Natural killer cell treated with Interleukin-12 subunit alpha and Interleukin-12 subunit beta and Interleukin-15 and Interleukin-18, amount 100 ng/mL, for 72 hours (primary cell): Measurements from ENCODE around the gene AUP1. TPM values are rescaled to one million over a fixed set of nuclear protein-coding genes. Genes with fewer than 3 reads are reported as not detected.
A peak's percentile ranks its signal among the peaks of the same experiment; 100 is the strongest.

ENCODE experiments used
- ATAC-seq, 2 donors: fragments of 150-1000 bp; cut with Tn5 transposase in 1 of 2; sonication (Bioruptor Pico), chemical (Tn5 transposase) in 1 of 2; 2 replicates each; pipeline ENCODE4 v1.10.0; 2021
- DNase-seq: peaks from one replicate; pipeline ENCODE4 v3.0.0; 2022; ENCODE audit warnings: low spot score
- H3K27ac Mint-ChIP-seq, 2 donors: 1 replicate in 1 of 2; 2 replicates in 1 of 2; pipeline ENCODE4 v1.8.0; 2022; ENCODE audit warnings: mixed read lengths in 2 of 2, mild to moderate bottlenecking in 1 of 2, moderate library complexity in 1 of 2
- H3K27me3 Mint-ChIP-seq, 2 donors: 1 replicate in 1 of 2; 2 replicates in 1 of 2; pipeline ENCODE4 v1.8.0; 2022; ENCODE audit warnings: mixed read lengths in 2 of 2
- H3K36me3 Mint-ChIP-seq: one replicate; pipeline ENCODE4 v1.8.0; 2022; ENCODE audit warnings: mixed read lengths
- H3K4me1 Mint-ChIP-seq, 2 donors: 1 replicate in 1 of 2; 2 replicates in 1 of 2; pipeline ENCODE4 v1.8.0; 2022; ENCODE audit warnings: low read depth in 2 of 2, mixed read lengths in 2 of 2, mild to moderate bottlenecking in 1 of 2
- H3K4me3 Mint-ChIP-seq: one replicate; pipeline ENCODE4 v1.8.0; 2022; ENCODE audit warnings: mixed read lengths
- H3K9me3 Mint-ChIP-seq: 2 replicates; pipeline ENCODE4 v1.8.0; 2022; ENCODE audit warnings: mixed read lengths
- total RNA-seq, 2 donors: library from RNA; stranded (reverse); gene quantifications; one replicate each; pipeline ENCODE4 v1.2.3, GENCODE V29; 2022

AUP1 gene, protein sequence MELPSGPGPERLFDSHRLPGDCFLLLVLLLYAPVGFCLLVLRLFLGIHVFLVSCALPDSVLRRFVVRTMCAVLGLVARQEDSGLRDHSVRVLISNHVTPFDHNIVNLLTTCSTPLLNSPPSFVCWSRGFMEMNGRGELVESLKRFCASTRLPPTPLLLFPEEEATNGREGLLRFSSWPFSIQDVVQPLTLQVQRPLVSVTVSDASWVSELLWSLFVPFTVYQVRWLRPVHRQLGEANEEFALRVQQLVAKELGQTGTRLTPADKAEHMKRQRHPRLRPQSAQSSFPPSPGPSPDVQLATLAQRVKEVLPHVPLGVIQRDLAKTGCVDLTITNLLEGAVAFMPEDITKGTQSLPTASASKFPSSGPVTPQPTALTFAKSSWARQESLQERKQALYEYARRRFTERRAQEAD
- total RNA-seq, result 100 to 1,000 TPM; 190 to 233 TPM

DNA sequence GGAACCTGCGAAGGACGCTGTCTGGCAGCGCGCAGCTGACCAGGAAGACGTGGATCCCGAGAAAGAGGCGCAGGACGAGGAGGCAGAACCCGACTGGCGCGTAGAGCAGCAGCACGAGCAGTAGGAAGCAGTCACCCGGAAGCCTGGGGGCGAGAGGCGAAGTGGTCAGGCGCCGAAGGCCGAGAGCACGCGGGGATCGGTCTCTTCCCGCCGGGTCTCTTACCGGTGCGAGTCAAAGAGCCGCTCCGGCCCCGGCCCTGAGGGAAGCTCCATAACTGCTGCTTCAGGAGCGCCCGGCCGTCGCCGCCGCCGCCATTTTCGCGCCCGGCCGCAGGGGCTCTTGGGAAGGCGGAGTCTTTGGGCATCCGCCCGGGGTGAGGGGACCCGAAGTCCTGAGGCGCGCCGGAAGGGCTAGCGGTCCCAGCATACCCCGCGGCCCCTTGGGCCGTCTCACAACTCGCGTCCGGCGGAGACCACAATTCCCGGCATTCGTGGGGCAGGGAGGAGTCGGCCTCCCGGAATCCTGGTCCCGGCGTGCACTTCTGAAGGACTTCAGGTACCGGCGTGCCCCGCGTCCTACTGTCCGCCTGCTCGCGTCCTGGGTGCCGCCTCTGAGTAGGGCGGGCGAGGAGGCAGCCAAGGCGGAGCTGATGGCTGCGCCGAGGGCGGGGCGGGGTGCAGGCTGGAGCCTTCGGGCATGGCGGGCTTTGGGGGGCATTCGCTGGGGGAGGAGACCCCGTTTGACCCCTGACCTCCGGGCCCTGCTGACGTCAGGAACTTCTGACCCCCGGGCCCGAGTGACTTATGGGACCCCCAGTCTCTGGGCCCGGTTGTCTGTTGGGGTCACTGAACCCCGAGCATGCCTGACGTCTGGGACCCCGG is at the start of gene AUP1, which contains the start of gene HTRA2:
AUP1 (minus strand) TSS at position 350 of the 882 bp plus-strand sequence; CDS start at position 273, 77 bp downstream.
HTRA2 (plus strand) TSS at position 577 of the 882 bp plus-strand sequence; CDS start at position 651, 74 bp downstream.
- no peaks in the 10 kb centered on the region for H3K9me3 Mint-ChIP-seq
- H3K36me3 Mint-ChIP-seq, result peaks cover 29% of the 10 kb centered on the region
- H3K4me3 Mint-ChIP-seq, result peak within 1 kb of the TSS; percentile 91
- peak within 1 kb of the TSS; percentile 96 to 98 for H3K27ac Mint-ChIP-seq
- ATAC-seq, result peak; percentile 90 to 93
- H3K4me1 Mint-ChIP-seq, result peaks cover 39 to 49% of the 10 kb centered on the region in 2 donors
- H3K27me3 Mint-ChIP-seq, result no peaks in the 10 kb centered on the region
- DNase-seq, result peak; percentile 99

DNA sequence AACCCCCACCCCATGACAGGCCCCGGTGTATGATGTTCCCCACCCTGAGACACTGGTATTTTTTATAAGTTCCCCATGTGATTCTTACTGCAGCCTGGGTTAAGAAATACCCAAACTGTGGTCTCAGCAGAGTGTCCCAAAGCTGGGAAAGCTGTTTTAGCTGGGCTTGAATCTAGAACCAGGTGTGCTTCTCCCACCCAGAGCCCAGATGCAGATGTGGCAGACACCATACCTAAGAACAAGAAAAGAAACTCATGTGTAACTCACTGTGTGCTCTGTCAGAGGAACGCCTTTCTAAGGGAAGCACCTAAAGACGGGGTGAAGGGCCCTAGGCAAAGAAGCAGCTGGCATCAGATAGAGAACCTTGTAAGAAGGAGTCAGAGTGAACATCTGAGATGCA is 48.9 kb upstream of the AUP1 start:
- Mint-ChIP-seq H3K9me3 (peaks cover 9% of the 10 kb centered on the region), H3K27me3 (peaks cover 6 to 7% of the 10 kb centered on the region in 2 donors), H3K27ac (no peak overlapping the region), H3K36me3 (no peaks in the 10 kb centered on the region), H3K4me3 (no peak overlapping the region), H3K4me1 (peaks cover 19 to 27% of the 10 kb centered on the region in 2 donors)
- ATAC-seq (no peak), DNase-seq (no peak)

DNA sequence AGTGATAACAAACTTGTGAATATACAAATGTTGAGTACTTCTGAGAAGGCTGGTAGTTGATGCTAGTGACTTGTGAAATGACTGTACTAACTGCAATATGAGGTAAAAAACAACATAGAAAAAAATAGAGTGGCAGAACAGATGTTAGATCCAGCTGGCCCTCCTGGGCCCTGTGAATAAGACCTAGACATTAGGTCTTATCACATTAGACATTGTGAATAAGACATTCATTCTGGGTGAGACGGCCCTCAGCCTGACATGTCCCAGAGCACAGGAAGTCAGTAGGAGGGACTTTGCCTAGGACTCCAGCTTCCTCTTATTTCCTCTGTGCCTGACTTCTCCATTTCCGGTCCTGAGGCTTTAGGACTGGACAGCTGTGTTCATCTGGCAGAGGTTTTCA is 47.9 kb upstream of the AUP1 start:
- Mint-ChIP-seq H3K36me3 (no peaks in the 10 kb centered on the region), H3K27ac (peak overlapping the region in 1 of 2 donors; percentile 27), H3K27me3 (peaks cover 3 to 6% of the 10 kb centered on the region in 2 donors), H3K9me3 (peaks cover 9% of the 10 kb centered on the region), H3K4me3 (no peak overlapping the region), H3K4me1 (peaks cover 16 to 23% of the 10 kb centered on the region in 2 donors)
- no peak for DNase-seq
- peak in 1 of 2 donors; percentile 78 for ATAC-seq

DNA sequence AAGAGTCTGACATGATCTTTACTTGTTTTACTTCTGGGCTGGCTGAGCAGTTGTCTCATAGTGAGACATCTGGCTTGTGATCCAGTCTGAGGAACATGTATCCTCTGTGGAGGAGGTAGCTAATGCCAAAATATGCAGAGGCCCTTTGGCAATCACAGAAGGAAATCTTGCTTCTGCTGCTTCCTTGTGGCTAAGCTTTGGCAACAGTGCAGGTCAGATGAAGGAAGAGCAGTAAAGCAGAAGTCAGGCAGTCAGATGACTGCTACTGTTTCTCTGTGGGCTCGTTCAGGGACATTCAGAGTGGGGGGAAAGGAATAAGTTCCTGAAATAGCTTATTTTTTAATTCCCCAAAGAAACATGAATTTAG is 47.3 kb upstream of the AUP1 start:
- H3K9me3 Mint-ChIP-seq, result peaks cover 9% of the 10 kb centered on the region
- peaks cover 3 to 6% of the 10 kb centered on the region in 2 donors for H3K27me3 Mint-ChIP-seq
- DNase-seq (no peak), ATAC-seq (no peak)
- no peak overlapping the region for H3K4me3 Mint-ChIP-seq
- peak overlapping the region in 1 of 2 donors; percentile 27 for H3K27ac Mint-ChIP-seq
- H3K4me1 Mint-ChIP-seq, result peaks cover 16 to 23% of the 10 kb centered on the region in 2 donors
- no peaks in the 10 kb centered on the region for H3K36me3 Mint-ChIP-seq

DNA sequence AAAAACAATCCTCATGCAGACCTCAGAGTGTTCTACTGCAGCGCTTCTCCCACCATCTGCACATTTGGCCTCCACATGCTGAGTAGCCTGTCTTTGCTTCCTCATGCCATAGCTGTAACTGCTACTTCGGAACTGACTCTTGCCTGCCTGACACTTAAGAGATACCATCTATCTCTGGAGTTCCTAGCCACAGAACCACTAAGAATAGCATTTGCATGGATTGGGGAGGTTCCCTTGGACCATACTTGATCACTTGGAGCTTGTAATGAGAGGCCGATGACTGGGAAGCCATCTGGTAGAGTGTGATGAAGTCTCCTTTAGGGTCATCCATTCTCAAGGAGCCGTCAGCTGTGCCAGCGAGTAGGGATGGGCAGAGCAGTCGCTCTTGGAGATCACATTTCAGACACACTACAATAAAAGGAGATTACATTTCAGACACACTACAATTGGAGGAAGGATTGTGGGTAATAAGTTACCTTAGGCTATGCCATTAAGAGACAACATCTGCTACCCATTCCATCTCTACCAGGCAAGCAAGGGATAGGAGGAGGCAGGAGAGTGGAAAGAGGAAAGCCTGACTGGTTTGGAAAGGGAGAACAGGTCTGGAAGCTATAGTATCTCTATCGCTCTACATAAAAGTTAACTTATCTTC is 46.8 kb upstream of the AUP1 start:
- no peak overlapping the region for H3K4me3 Mint-ChIP-seq
- H3K27me3 Mint-ChIP-seq, result peaks cover 3 to 6% of the 10 kb centered on the region in 2 donors
- ATAC-seq, result no peak
- H3K36me3 Mint-ChIP-seq, result no peaks in the 10 kb centered on the region
- H3K4me1 Mint-ChIP-seq, result peaks cover 16 to 23% of the 10 kb centered on the region in 2 donors
- H3K9me3 Mint-ChIP-seq, result peaks cover 9% of the 10 kb centered on the region
- no peak overlapping the region for H3K27ac Mint-ChIP-seq
- DNase-seq, result no peak

DNA sequence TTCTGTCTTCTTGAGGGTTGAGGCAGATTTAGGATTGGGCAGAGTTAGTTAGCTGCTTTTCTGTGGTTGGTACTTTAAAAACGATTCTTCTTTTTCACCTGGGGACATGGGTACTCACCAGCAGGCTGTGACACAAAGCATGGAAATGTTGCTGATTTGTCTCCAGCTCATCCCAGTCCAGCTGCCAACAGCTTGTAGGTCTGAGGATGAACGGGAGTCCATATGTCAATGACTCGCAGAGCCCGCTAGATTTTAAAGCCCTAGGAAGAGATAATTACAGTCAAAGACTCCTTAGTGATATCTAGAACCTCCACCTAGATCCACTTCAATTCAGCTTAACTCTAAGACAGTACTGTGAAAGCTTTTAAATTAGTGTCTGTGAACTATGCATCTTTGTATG is 45.8 kb upstream of the AUP1 start:
- no peak overlapping the region for H3K27ac Mint-ChIP-seq
- no peaks in the 10 kb centered on the region for H3K36me3 Mint-ChIP-seq
- peaks cover 3 to 5% of the 10 kb centered on the region in 2 donors for H3K27me3 Mint-ChIP-seq
- no peak for DNase-seq
- H3K4me3 Mint-ChIP-seq, result no peak overlapping the region
- peaks cover 16 to 23% of the 10 kb centered on the region in 2 donors for H3K4me1 Mint-ChIP-seq
- H3K9me3 Mint-ChIP-seq, result peaks cover 9% of the 10 kb centered on the region
- no peak for ATAC-seq

DNA sequence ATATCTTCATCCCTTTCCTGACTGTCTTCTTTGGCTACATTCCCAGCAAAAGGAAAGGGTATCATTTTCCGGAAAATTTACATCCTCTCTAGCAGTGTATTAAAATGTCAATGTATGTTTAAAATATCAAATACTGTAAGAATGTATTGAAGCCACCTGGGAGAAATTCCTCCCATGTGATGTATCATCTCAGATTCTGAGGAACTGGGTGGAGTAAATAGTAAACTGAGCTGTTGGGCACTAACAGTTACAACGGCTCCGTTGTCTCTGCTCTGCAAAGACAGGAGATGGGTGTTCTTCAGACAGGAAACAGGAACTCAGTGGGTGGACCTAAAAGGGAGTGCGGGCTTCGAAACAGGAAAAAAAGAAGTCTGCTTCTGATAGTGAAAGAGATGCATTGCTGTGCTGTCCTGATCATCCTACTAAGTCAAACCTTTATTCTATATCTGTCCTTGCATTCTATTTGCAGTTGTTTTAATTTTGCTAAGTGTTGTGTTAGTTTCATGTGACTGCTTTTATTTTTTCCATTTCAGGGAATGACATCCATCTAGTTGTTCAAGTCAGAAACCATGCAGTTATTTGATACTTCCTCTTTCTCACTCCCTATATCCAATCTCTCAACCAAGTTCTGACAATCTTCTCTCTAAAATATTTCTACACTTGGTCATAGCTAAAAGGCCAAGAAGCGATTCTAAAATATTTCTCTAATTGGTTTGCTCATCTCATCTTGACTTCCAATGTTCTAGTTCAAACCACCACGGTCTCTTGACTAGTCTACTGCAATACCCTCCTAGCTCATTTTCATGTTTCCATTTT is 44.4 kb upstream of the AUP1 start:
- DNase-seq, result no peak
- H3K4me1 Mint-ChIP-seq, result peaks cover 16 to 23% of the 10 kb centered on the region in 2 donors
- H3K27me3 Mint-ChIP-seq, result no peaks in the 10 kb centered on the region
- peaks cover 9% of the 10 kb centered on the region for H3K9me3 Mint-ChIP-seq
- peak overlapping the region; percentile 55 to 84 for H3K27ac Mint-ChIP-seq
- H3K4me3 Mint-ChIP-seq, result peak overlapping the region; percentile 53
- peak; percentile 67 to 70 for ATAC-seq
- H3K36me3 Mint-ChIP-seq, result no peaks in the 10 kb centered on the region

DNA sequence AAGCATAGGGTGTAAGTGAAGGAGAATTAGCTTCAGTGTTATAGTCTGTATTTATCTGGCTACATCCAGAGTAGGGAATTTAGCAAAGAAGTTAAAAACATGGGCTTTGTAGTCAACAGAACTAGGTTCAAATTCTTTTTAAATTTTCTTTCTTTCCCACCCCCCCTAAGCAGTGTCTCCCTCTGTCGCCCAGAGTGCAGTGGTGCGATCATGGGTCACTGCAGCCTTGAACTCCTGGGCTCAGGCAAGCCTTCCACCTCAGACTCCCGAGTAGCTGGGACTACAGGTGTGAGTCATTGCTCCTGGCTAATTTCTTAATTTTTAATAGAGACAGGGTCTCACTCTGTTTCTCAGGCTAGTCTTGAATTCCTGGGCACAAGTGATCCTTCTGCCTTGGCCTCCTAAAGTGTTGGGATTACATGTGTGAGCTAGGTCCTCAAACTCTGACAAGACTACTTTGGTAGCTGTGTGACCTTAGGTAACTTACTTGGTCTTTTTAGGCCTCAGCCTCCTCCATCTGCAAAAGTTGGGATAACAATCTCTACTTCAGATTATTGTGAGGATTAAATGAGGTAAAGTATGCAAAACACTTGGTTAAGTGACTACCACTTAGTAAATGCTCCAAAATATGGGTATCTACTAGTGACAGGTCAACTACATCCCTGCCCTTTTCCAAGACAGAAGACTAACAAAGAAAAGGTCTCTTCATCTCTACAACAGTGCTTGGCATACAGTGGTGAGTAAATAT is 42.8 kb upstream of the AUP1 start:
- H3K4me3 Mint-ChIP-seq, result no peak overlapping the region
- DNase-seq (no peak), ATAC-seq (no peak)
- H3K36me3 Mint-ChIP-seq, result no peaks in the 10 kb centered on the region
- peaks cover 9% of the 10 kb centered on the region for H3K9me3 Mint-ChIP-seq
- H3K27ac Mint-ChIP-seq, result no peak overlapping the region
- peaks cover 15 to 21% of the 10 kb centered on the region in 2 donors for H3K4me1 Mint-ChIP-seq
- H3K27me3 Mint-ChIP-seq, result peaks cover 6 to 9% of the 10 kb centered on the region in 2 donors

DNA sequence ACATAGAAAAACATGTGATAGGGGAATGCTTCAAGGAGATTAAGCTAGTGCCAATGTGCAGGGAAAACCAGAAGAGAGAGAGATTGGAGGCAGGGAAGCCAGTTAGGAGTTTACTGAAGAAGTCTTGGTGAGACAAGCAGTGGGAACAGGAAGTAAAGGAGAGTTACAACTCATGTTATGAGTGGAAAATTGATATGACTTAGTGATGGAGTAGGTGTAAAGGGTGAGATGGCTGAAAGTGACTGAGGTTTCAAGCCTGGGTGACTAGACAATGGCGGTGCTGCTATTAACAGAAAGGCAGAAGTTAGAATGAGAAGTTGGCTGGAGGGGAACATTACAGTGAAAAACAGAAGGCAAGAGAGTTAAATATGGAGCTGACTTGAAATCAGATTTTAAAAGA is 41.6 kb upstream of the AUP1 start:
- Mint-ChIP-seq H3K27me3 (peaks cover 9 to 14% of the 10 kb centered on the region in 2 donors), H3K4me1 (peaks cover 15 to 22% of the 10 kb centered on the region in 2 donors), H3K9me3 (peaks cover 9% of the 10 kb centered on the region), H3K4me3 (no peak overlapping the region), H3K36me3 (no peaks in the 10 kb centered on the region), H3K27ac (no peak overlapping the region)
- ATAC-seq (peak; percentile 73 to 83), DNase-seq (no peak)

DNA sequence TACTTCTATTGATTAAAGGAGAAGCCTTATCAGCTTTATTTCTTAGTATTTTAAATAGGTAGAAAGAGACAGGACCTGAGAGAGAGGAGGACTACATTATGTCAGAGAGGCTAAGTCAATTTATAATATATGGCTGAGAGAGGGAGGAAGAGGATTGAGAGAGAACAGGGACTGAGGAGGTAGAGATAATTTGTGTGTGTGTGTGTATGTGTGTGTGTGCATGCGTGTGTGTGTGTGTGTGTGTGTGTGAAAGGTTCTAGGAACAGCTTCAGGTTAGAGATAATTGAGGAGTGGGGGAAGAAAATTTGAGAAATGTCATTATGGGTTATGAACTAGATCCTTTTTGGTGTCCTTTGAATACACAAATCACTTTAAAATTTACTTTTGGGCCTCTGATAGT is 40.2 kb upstream of the AUP1 start:
- Mint-ChIP-seq H3K36me3 (no peaks in the 10 kb centered on the region), H3K4me3 (no peak overlapping the region), H3K27ac (no peak overlapping the region), H3K9me3 (peaks cover 9% of the 10 kb centered on the region), H3K4me1 (peaks cover 14 to 22% of the 10 kb centered on the region in 2 donors), H3K27me3 (peaks cover 14 to 21% of the 10 kb centered on the region in 2 donors)
- DNase-seq (no peak), ATAC-seq (no peak)

DNA sequence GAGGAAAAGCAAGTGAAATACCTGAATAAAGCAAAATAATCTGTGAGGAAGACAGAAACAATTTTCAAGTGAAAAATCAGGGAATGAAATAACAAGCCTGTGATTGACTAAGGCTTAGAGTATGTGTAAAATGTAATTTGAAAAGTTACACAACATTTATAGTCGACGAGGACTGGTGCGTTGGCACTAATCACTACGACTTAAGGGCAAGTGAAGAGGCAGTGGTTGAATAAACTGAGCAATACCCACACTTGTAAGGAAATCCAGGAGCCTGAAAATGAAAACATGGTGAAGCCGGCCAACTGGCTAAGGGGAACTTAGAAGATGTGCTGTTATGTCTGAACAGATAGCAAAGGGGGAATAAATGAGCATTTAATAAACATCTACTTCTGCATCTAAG is 38.4 kb upstream of the AUP1 start:
- H3K27ac Mint-ChIP-seq, result no peak overlapping the region
- no peaks in the 10 kb centered on the region for H3K36me3 Mint-ChIP-seq
- ATAC-seq (no peak), DNase-seq (no peak)
- H3K4me1 Mint-ChIP-seq, result peaks cover 2 to 10% of the 10 kb centered on the region in 2 donors
- H3K9me3 Mint-ChIP-seq, result no peaks in the 10 kb centered on the region
- no peak overlapping the region for H3K4me3 Mint-ChIP-seq
- peaks cover 21% of the 10 kb centered on the region in 2 donors for H3K27me3 Mint-ChIP-seq

DNA sequence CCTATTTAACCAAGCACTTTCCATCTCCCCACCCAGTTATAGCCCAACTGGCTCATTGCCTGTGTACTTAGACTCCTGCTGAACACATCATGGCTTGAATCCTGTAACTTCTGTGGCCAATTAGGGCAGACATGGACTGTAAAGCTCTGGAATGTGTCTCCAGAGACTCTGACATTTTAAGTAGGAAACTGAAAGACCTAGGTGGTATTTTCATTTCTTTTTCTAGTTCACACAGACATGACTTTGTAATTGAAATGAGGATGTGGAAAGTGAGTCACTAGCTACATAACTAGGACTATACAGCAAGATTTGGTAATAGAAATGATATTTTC is 37.2 kb upstream of the AUP1 start:
- Mint-ChIP-seq H3K27ac (no peak overlapping the region), H3K4me1 (peaks cover 9 to 10% of the 10 kb centered on the region in 2 donors)
- ATAC-seq, result no peak

More for the DNA sequence above, 37.2 kb upstream of the AUP1 start:
- H3K9me3 Mint-ChIP-seq, result no peaks in the 10 kb centered on the region
- no peak overlapping the region for H3K4me3 Mint-ChIP-seq
- peaks cover 27 to 32% of the 10 kb centered on the region in 2 donors for H3K27me3 Mint-ChIP-seq
- DNase-seq, result no peak
- no peaks in the 10 kb centered on the region for H3K36me3 Mint-ChIP-seq
